Panc1 (cell line): Measurements from ENCODE around the gene SLC2A4RG.

Source experiments
- CTCF ChIP-seq: fragments of 450-650 bp; IDR thresholded peaks from 2 replicates; pipeline ENCODE4 v1.5.1; 2017; ENCODE audit warnings: mild to moderate bottlenecking
- POLR2AphosphoS5 ChIP-seq: IDR thresholded peaks from 2 replicates; pipeline ENCODE4 v1.6.1; 2012; ENCODE audit warnings: mild to moderate bottlenecking, low read depth, low read length, moderate library complexity
- REST ChIP-seq, 2 experiments: IDR thresholded peaks; 2 replicates each; pipeline ENCODE4 v1.6.1; 2011 to 2012; ENCODE audit warnings: low read depth in 2 of 2, control low read depth in 1 of 2, low read length in 1 of 2, mild to moderate bottlenecking in 1 of 2, moderate library complexity in 1 of 2; ENCODE audit not compliant: insufficient read depth in 1 of 2
- SIN3A ChIP-seq: IDR thresholded peaks from 2 replicates; pipeline ENCODE4 v1.6.1; 2012; ENCODE audit warnings: low read depth, mild to moderate bottlenecking, low read length, moderate library complexity, borderline replicate concordance; ENCODE audit not compliant: insufficient read depth
- TCF7L2 ChIP-seq: IDR thresholded peaks from 2 replicates; pipeline ENCODE4 v1.6.1; 2011; ENCODE audit warnings: mild to moderate bottlenecking, low read depth, low read length, inconsistent platforms

- no peak for TF ChIP-seq CTCF
- no peak for TF ChIP-seq SIN3A
- TF ChIP-seq REST (IDR thresholded peaks at IDR 0.05; ENCODE audit: insufficient read depth in 1 of 2, low read depth in 2 of 2, low read length in 1 of 2), result no peak
- TF ChIP-seq POLR2AphosphoS5, result no peak; the same call in 1 of the 2 replicates
- TF ChIP-seq TCF7L2, result no peak
These were observed 49.3 kb upstream of the SLC2A4RG start for GRCh38 chr20:63690003-63690897.
